ENCODE measurements around the gene ZBED3.

GRCh38 chr5:77083088-77083487 lies 4.0 kb downstream of the ZBED3 start:
- TF ChIP-seq EZH2 (IDR thresholded peaks at IDR 0.05; ENCODE audit: low read length, unreplicated experiment): no peak
- TF ChIP-seq CTCF (conservative IDR thresholded peaks at IDR 0.05; ENCODE audit: low read depth, low read length): no peak

Data from PC-3 (cell line).